PC-3 (cell line): Measurements from ENCODE around the gene IL1RAPL1.

Experiments
- EZH2 ChIP-seq: fragments of 300-600 bp; sonication (generic); IDR thresholded peaks from one replicate; pipeline ENCODE4 v1.6.1; 2017; ENCODE audit warnings: antibody characterized with exemption, mild to moderate bottlenecking, low read length; ENCODE audit not compliant: unreplicated experiment
- EZH2phosphoT487 ChIP-seq: fragments of 300-600 bp; sonication (generic); IDR thresholded peaks from 2 replicates; pipeline ENCODE4 v1.6.1; 2018; ENCODE audit warnings: mild to moderate bottlenecking, antibody characterized with exemption, low read length, borderline replicate concordance
- TF ChIP-seq, protein P1 (sequence below): fragments of 300-600 bp; sonication (generic); conservative IDR thresholded peaks from 2 replicates; pipeline ENCODE4 v1.5.1; 2017; ENCODE audit warnings: antibody characterized with exemption, low read depth, mild to moderate bottlenecking, low read length

DNA sequence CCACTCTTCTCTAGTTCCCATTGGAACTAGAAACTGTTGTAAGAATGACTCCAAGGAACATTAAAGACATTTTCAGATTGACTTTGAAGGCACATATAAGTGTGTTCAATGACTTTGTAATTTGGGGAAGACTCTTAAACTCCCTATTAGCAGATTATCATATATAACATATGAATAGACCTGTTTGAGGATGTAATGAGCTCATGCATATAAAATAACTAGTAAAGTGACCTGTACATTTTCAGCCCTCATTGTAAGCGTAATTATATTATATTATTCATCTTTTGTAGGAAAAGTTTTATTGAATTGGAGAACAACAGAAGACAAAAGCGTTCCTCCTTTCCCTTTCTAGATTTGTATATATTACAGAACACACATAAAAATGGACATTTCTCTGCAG is 455.1 kb downstream of the IL1RAPL1 start:
- TF ChIP-seq EZH2phosphoT487, result no peak
- no peak for TF ChIP-seq EZH2
- TF ChIP-seq, protein P1, sequence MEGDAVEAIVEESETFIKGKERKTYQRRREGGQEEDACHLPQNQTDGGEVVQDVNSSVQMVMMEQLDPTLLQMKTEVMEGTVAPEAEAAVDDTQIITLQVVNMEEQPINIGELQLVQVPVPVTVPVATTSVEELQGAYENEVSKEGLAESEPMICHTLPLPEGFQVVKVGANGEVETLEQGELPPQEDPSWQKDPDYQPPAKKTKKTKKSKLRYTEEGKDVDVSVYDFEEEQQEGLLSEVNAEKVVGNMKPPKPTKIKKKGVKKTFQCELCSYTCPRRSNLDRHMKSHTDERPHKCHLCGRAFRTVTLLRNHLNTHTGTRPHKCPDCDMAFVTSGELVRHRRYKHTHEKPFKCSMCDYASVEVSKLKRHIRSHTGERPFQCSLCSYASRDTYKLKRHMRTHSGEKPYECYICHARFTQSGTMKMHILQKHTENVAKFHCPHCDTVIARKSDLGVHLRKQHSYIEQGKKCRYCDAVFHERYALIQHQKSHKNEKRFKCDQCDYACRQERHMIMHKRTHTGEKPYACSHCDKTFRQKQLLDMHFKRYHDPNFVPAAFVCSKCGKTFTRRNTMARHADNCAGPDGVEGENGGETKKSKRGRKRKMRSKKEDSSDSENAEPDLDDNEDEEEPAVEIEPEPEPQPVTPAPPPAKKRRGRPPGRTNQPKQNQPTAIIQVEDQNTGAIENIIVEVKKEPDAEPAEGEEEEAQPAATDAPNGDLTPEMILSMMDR, result no peak
